HG02759 (cell line): ENCODE data around the gene GRIA4.
A peak's percentile ranks its signal among the peaks of the same experiment; 100 is the strongest.
"Not testable (repeated sequence)": the region's sequence is repeated elsewhere in the genome, so short reads cannot be mapped to it uniquely, and the experiment has no call there.

Experiments
- ATAC-seq: cut with Tn5 transposase; IDR thresholded peaks from one replicate; pipeline ENCODE4 v1.9.1; 2021; ENCODE audit warnings: mild to moderate bottlenecking, moderate library complexity; ENCODE audit not compliant: unreplicated experiment

Gene GRIA4

DNA sequence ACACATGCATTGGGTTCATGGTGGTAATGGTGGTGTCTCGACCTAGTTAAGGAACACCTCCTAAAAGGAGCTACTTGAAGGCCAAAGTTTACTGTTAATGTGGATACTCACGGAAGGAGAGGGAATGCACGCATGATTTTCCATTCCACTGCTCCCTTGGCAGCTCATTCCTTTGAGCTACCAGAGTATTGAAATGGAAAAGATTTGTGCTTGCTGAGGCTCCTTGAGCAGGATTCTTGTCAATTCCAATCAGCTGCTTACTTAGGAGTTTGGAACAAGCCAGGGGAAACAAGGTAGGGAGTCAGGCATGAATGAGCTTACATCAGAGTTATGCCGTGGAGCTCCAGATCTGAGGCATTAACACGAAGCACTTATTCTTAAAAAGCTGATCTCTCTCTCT is 108.8 kb downstream of the GRIA4 start:
- ATAC-seq, result no peak

GRCh38 chr11:105719073-105719822 is 109.4 kb downstream of the GRIA4 start:
- peak; percentile 99 for ATAC-seq

DNA sequence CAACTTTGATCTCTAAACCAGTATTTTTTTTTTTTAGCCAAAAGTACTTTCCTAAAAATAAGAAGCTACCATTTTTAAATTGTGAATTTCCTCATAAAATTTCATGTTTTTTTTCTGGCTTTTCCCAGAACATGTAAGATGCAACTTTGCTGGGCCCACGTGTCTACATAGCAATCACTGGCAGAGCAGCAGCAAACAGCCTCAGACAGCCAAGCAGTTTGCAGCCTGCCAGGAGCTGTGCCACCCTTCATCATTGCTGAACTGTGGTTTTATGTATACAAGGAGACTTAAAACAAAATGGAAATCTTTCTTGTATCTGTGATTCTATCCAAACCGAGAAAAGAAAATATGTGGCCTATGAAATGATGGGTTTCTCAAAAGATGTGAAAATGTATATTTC is 110.2 kb downstream of the GRIA4 start:
- no peak for ATAC-seq

DNA sequence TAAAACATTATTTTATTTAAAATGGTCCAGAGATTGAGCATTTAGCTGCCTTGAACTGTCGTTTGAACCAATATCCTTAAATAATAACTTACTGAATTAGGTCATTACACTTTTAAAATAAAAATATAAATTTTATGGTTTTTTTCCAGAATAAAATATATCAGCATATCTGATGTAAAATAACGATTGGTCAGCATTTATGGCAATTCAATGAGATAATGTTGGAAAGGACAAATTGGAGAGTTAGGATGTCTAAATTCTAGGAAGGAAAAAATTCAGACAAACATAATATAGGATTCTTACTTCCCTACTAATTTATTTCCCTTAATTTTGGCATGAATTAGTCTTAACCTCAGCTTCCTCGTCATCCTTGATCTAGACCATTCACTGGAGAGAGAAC is 113.4 kb downstream of the GRIA4 start:
- ATAC-seq, result no peak

DNA sequence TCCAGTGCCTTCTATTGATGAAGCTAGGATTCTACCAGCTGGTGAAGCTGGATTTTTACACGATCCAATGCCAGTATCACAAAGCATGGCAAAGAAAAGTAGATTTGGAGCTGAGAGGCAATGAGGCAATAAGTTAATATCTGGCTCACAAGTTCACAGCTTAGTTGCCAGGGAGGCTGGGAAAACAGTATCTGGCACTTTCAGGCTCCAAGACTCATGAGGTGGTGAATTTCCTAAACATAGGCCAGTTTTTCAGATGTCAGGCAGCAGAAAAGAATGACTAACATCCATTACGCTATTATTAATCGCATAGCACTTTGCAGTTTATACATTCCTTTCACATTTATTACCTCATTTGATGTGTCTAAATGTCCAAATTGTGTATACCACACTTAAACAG is 122.7 kb downstream of the GRIA4 start:
- ATAC-seq, result no peak

DNA sequence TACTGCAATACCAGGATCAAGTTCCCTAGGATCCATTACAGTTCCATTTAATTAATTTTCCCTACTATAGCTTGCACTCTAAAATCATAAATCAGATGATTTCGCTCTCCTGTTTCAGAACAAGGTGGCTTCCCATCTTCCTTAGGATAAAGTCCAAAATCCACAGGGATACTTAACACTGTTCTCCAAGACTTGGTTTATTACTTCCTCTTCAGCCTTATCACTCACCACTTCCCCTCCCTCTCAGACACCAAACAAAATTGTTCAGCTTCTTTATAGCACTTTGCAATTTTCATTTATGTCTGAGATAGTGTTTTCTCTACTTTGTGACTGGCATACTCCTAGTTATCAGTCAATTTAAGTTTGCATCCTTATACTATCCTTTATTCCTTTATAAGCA is 124.6 kb downstream of the GRIA4 start:
- ATAC-seq, result no peak

- no peak for ATAC-seq
Measured at GRCh38 chr11:105738251-105738650, 128.4 kb downstream of the GRIA4 start.

DNA sequence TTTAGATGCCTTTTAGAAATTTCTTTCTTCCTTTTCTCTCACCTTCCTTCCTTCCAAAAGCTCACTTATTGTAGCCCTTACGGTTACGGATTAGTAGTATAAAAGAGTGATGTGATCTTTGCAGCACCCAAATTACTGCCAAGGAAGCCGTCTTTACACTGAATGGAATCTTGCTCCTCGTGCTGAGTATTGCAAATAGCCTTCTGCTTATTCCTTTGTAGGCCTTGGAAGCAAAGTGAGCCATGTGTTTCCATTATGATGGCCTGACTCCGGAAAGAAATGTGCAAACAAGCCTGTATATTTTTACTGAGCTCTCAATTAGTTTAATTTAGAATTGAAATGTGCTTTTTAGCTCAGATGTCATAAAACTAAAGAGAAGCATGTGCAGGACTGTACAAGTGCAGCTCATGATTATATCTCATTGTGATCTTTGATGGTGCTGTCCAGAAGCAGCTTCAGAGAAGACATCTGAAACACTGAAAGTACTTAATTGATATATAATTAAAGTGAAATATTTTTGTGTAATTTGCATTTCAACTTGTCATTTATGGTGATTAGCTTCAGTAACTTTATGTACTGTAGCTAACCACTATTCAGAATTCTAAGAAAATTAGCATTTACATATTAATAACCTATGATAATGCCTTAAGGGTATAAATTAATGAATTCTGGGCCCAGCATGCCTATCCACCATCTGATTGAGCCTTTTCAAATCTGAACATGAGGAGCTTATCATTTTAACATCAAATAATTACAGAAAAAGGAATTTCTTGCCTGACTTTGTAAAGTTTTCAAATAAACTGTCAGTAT is 129.3 kb downstream of the GRIA4 start:
- no peak for ATAC-seq

DNA sequence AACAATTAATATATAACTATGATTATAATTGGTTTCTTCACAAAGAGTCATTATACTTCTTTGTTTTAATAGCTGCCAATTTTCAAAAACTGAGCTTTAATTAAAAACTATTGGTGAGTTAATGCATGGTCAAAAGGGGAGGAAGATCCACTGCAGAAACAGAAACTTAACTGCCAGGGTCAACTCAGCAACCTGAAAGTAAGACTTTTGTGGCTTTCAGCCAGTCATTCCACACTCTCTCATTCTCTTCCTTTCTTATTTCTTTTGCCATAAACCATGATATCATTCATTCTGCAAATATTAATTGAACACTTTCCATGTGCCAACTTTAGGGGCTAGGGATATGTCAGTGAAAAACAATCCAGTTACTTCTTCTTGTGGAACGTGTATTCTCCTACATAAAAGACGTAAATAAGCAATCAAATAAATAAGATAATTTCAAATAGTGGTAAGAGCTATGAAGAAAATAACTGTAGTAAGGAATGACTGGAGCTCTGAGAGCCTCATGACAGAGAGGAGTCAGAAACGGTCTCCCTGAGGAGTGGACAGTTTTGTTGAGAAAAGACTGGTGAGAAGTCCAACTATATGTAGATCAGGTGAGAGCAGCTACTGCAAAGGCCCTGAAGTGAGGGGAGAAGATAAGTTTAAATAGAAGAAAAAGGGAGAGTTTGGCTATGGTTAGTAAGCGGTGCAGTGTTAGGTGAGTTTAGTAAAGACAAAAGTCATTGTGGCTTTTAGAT is 130.5 kb downstream of the GRIA4 start:
- ATAC-seq, result peak; percentile 94

DNA sequence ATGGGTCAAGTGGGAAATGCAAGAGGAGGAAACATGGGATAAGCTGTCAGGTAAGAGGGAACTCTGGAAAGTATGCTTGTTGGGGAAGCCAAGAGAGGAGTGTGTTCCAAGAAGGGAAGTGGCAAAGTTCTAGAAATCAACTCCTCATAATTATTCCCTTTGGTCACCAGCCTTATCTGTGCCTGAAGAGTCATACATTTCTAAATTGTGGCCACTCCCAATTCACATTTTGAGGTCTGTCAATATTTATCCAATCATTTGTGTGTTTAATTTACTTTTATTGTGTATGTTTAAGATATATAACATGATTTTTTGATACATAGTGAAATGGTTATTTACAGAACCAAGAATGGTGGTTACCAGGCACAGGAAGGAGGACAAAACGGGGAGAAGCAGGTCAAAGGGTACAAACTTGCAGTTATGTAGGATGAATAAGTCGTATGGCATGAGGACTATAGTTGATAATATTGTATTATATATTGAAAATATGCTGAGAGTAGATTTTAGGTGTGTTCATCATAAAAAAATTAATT is 131.7 kb downstream of the GRIA4 start:
- no peak for ATAC-seq

- ATAC-seq, result no peak
Measured at GRCh38 chr11:105754260-105754659, 144.4 kb downstream of the GRIA4 start.

- ATAC-seq, result no peak
Measured at GRCh38 chr11:105754716-105755115, 144.8 kb downstream of the GRIA4 start.

GRCh38 chr11:105757107-105757506 is 147.2 kb downstream of the GRIA4 start:
- ATAC-seq, result no peak

GRCh38 chr11:105763594-105763993 is 153.7 kb downstream of the GRIA4 start:
- ATAC-seq, result no peak

GRCh38 chr11:105767931-105768330 is 158.1 kb downstream of the GRIA4 start:
- ATAC-seq, result no peak

- no peak for ATAC-seq
Measured at GRCh38 chr11:105769627-105770026, 159.8 kb downstream of the GRIA4 start.

- ATAC-seq, result not testable (repeated sequence)
Measured at GRCh38 chr11:105773452-105773851, 163.6 kb downstream of the GRIA4 start.

- no peak for ATAC-seq
Measured at GRCh38 chr11:105774899-105775298, 165.0 kb downstream of the GRIA4 start.

DNA sequence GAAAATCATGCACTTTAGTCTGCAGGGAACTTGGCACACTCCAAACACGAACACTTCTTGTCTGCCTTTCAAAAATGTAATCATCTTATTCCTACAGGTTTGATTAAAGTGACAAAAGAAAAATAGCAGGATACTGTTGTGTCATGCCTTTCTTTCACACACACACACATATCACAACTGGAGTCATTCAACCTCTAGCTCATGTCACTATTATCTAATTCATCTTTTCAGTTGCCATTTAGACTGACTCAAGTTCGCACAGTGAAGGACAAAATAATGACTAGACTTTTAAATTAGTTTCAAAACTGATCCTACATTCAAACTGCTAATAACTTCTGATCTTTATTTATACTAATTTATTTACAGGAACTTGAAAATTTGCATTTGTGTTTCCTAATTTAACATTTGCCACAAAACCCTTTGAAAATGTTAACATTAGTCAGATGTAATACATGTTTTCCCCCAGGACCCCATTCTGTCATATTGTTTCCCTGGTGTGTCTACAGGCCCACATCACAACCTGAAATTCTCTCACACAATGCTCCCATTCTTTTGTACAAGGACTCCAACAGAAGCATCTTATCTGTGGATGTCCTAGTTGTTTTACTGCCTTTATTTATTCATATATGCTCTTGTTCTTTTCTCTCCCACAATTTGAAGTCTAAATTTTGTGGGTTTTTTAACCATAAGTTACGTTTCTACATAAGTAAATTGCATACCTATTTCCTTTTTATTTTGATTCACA is 171.1 kb downstream of the GRIA4 start:
- ATAC-seq, result no peak

- no peak for ATAC-seq
Measured at GRCh38 chr11:105781807-105782206, 171.9 kb downstream of the GRIA4 start.

DNA sequence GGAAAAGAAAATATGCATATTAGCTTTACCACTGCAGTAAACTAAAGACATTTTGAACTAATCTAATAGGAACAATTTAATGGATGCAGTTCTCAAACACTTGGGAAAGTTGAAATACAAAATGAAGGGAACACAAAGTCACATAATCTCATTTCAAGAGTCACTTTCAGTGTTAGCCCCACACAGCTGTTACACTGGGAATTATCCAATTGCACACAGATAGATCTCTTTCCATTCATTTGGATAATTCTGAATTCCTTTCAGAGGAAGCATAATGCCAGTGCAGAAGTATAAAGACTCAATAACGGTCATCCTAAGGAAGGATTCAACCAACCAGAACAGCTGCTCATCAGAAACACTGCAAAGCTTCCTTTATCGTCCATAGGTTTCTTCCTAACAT is 173.3 kb downstream of the GRIA4 start:
- no peak for ATAC-seq
